H9 (cell line): ENCODE measurements around the gene FAM76B. TPM values are rescaled to one million over a fixed set of nuclear protein-coding genes. Genes with fewer than 3 reads are reported as not detected.

Experiments used
- DNase-seq: peaks from one replicate; pipeline ENCODE4 v3.0.0-alpha.2; 2017
- H2AFZ ChIP-seq: one replicate; pipeline ENCODE4 v1.6.1; 2013; ENCODE audit warnings: mild to moderate bottlenecking, low read length, control low read depth, moderate library complexity
- H2AK5ac ChIP-seq: 2 replicates; pipeline ENCODE4 v1.6.1; 2013; ENCODE audit warnings: low read length, control low read depth, mixed read lengths; ENCODE audit not compliant: insufficient read length
- H2BK120ac ChIP-seq: one replicate; pipeline ENCODE4 v1.6.1; 2013; ENCODE audit warnings: low read depth, mild to moderate bottlenecking, low read length, control low read depth, inconsistent platforms; ENCODE audit not compliant: poor library complexity, severe bottlenecking
- H2BK12ac ChIP-seq: 2 replicates; pipeline ENCODE4 v1.6.1; 2013; ENCODE audit warnings: low read length, control low read depth, mixed read lengths, low read depth; ENCODE audit not compliant: insufficient read length
- H2BK15ac ChIP-seq: 2 replicates; pipeline ENCODE4 v1.6.1; 2013; ENCODE audit warnings: low read depth, low read length, control low read depth
- H2BK20ac ChIP-seq: one replicate; pipeline ENCODE4 v1.6.1; 2013; ENCODE audit warnings: low read depth, mild to moderate bottlenecking, low read length, control low read depth, inconsistent platforms; ENCODE audit not compliant: poor library complexity, severe bottlenecking
- H2BK5ac ChIP-seq: 2 replicates; pipeline ENCODE4 v1.6.1; 2013; ENCODE audit warnings: low read length, control low read depth, mixed read lengths; ENCODE audit not compliant: insufficient read length
- H3K14ac ChIP-seq: 2 replicates; pipeline ENCODE4 v1.6.1; 2013; ENCODE audit warnings: low read length, control low read depth; ENCODE audit not compliant: insufficient read depth
- H3K18ac ChIP-seq: 2 replicates; pipeline ENCODE4 v1.6.1; 2013; ENCODE audit warnings: low read depth, mild to moderate bottlenecking, mixed read lengths, low read length, control low read depth; ENCODE audit not compliant: insufficient read length
- H3K23ac ChIP-seq: 2 replicates; pipeline ENCODE4 v1.6.1; 2013; ENCODE audit warnings: low read length, control low read depth, mixed read lengths, low read depth; ENCODE audit not compliant: insufficient read length
- H3K23me2 ChIP-seq: 2 replicates; pipeline ENCODE4 v1.6.1; 2013; ENCODE audit warnings: low read depth, mild to moderate bottlenecking, mixed read lengths, low read length, control low read depth; ENCODE audit not compliant: insufficient read length, poor library complexity, severe bottlenecking
- H3K27ac ChIP-seq: 2 replicates; pipeline ENCODE4 v1.5.1; 2013; ENCODE audit warnings: low read length, control low read depth, mixed read lengths, low read depth; ENCODE audit not compliant: insufficient read length
- H3K27me3 ChIP-seq: 2 replicates; pipeline ENCODE4 v1.6.1; 2013; ENCODE audit warnings: low read length, control low read depth, inconsistent platforms; ENCODE audit not compliant: insufficient read depth
- H3K4ac ChIP-seq: 2 replicates; pipeline ENCODE4 v1.6.1; 2013; ENCODE audit warnings: low read depth, mild to moderate bottlenecking, control low read depth, inconsistent platforms, low read length, moderate library complexity
- H3K4me1 ChIP-seq: 2 replicates; pipeline ENCODE4 v1.6.1; 2013; ENCODE audit warnings: low read length, control low read depth, inconsistent platforms; ENCODE audit not compliant: insufficient read depth
- H3K4me2 ChIP-seq: 2 replicates; pipeline ENCODE4 v1.6.1; 2013; ENCODE audit warnings: low read length, control low read depth, mixed read lengths; ENCODE audit not compliant: insufficient read length, insufficient read depth
- H3K56ac ChIP-seq: 2 replicates; pipeline ENCODE4 v1.6.1; 2013; ENCODE audit warnings: low read depth, mild to moderate bottlenecking, mixed read lengths, low read length, control low read depth; ENCODE audit not compliant: insufficient read length
- H3K79me1 ChIP-seq: 2 replicates; pipeline ENCODE4 v1.6.1; 2013; ENCODE audit warnings: low read depth, mild to moderate bottlenecking, moderate library complexity, low read length, control low read depth, inconsistent platforms; ENCODE audit not compliant: insufficient read depth, poor library complexity, severe bottlenecking
- H3K79me2 ChIP-seq: 2 replicates; pipeline ENCODE4 v1.6.1; 2013; ENCODE audit warnings: low read length, control low read depth, inconsistent platforms; ENCODE audit not compliant: insufficient read depth
- H3K9ac ChIP-seq: 2 replicates; pipeline ENCODE4 v1.6.1; 2013; ENCODE audit warnings: low read length, control low read depth, mixed read lengths; ENCODE audit not compliant: insufficient read length; ENCODE audit errors: extremely low read depth
- H3K9me3 ChIP-seq: one replicate; pipeline ENCODE4 v1.6.1; 2013; ENCODE audit warnings: low read depth, low read length, inconsistent platforms; ENCODE audit not compliant: control insufficient read depth
- H3T11ph ChIP-seq: one replicate; pipeline ENCODE4 v1.6.1; 2013; ENCODE audit warnings: mild to moderate bottlenecking, low read length, control low read depth, inconsistent platforms
- H4K20me1 ChIP-seq: one replicate; pipeline ENCODE4 v1.6.1; 2013; ENCODE audit not compliant: control insufficient read depth, insufficient read length, insufficient read depth
- H4K5ac ChIP-seq: 2 replicates; pipeline ENCODE4 v1.6.1; 2013; ENCODE audit warnings: low read depth, mild to moderate bottlenecking, mixed read lengths, low read length, control low read depth; ENCODE audit not compliant: insufficient read length
- H4K8ac ChIP-seq: replicated peaks from 2 replicates; pipeline ENCODE4 v1.6.1; 2013; ENCODE audit warnings: low read length, control low read depth, mixed read lengths, low read depth; ENCODE audit not compliant: insufficient read length
- H4K91ac ChIP-seq: 2 replicates; pipeline ENCODE4 v1.6.1; 2013; ENCODE audit warnings: low read depth, mild to moderate bottlenecking, moderate library complexity, mixed read lengths, low read length, control low read depth; ENCODE audit not compliant: insufficient read length
- H3K27ac Mint-ChIP-seq, 3 experiments: 2 replicates in 2 of 3; 3 replicates in 1 of 3; pipeline ENCODE4 v1.8.0; 2020 to 2021; ENCODE audit warnings: mixed read lengths in 3 of 3, mild to moderate bottlenecking in 1 of 3, moderate library complexity in 1 of 3
- H3K27me3 Mint-ChIP-seq: 2 replicates; pipeline ENCODE4 v1.8.0; 2021; ENCODE audit warnings: low read depth, mild to moderate bottlenecking, moderate library complexity, mixed read lengths
- H3K36me3 Mint-ChIP-seq, 3 experiments: 2 replicates in 2 of 3; 3 replicates in 1 of 3; pipeline ENCODE4 v1.8.0; 2020 to 2021; ENCODE audit warnings: low read depth in 3 of 3, mixed read lengths in 3 of 3; ENCODE audit not compliant: insufficient read depth in 1 of 3
- H3K4me1 Mint-ChIP-seq, 2 experiments: 2 replicates each; pipeline ENCODE4 v1.8.0; 2020; ENCODE audit warnings: mixed read lengths in 2 of 2
- H3K4me3 Mint-ChIP-seq, 2 experiments: 2 replicates in 1 of 2; 3 replicates in 1 of 2; pipeline ENCODE4 v1.8.0; 2020 to 2021; ENCODE audit warnings: mild to moderate bottlenecking in 2 of 2, mixed read lengths in 2 of 2, moderate library complexity in 1 of 2
- H3K9me3 Mint-ChIP-seq, 2 experiments: 2 replicates in 1 of 2; 3 replicates in 1 of 2; pipeline ENCODE4 v1.8.0; 2020; ENCODE audit warnings: mild to moderate bottlenecking in 2 of 2, mixed read lengths in 2 of 2, moderate library complexity in 1 of 2
- whole genome bisulfite sequencing: extraction: QIAGEN DNeasy Blood & Tissue Kit; methylation state at CpG from one replicate; pipeline ENCODE4 v1.1.7; 2013; ENCODE audit warnings: missing lambda C conversion rate, low lambda C conversion rate, mixed read lengths; ENCODE audit not compliant: insufficient read length; ENCODE audit errors: extremely low coverage; 5-methylcytosine and 5-hydroxymethylcytosine counted together
- long read RNA-seq: library from polyadenylated mRNA; unstranded; transcript quantifications from one replicate; pipeline ENCODE4 v2.0.0, GENCODE V29; 2020
- total RNA-seq: library from RNA; stranded (reverse); gene quantifications from 2 replicates; pipeline ENCODE4 v1.2.1, GENCODE V29; 2021
- TF ChIP-seq, protein P1 (sequence below): fragments of 200-600 bp; sonication (generic); conservative IDR thresholded peaks from 3 replicates; pipeline ENCODE4 v1.8.0; 2021; ENCODE audit warnings: antibody characterized with exemption, mild to moderate bottlenecking

The FAM76B gene
- total RNA-seq: 31.5 and 34.1 TPM in 2 replicates
- long read RNA-seq, transcript FAM76B-204 (10 exons, 2,546 nt): minor isoform, 5 of 85 reads
- long read RNA-seq, transcript FAM76B-201 (10 exons, 3,952 nt): major isoform, 43 of 85 reads
- long read RNA-seq, partial matches to known transcripts: 8 of 85 reads
- long read RNA-seq, other reads (novel, unspliced or antisense): 26 of 85 reads

DNA sequence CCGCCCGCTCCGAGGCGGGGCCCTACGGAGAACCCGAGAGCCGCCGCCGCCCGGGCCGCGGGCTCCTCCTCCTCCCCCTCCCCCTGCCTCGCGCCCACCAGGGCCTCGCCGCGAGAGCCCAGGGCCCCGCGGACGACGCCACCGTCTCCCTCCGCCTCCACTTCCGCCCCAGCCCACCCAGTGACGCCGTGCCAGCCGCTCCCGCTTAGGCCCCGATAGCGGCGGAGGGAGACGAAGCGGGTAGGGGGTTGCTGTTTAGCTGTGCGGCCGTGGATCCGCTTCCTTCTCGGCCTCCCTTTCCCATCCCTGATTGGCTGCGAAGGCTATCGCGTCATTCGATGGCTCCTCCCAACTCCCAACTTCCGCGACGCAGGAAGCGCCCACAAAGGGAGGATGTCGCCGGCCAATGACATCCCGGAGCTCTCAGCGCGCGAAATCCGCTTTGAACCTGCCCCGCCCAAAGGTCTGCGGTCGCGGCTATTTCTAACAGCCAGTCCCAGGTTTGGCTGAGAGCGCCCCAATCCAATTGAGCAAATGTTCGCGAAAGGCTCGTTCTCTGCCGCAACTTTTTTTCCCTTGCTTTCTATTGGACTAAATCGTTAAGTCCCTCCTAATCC lies at the start of gene FAM76B:
Gene FAM76B (minus strand): TSS at position 277 of the 617 bp plus-strand sequence. CDS start 304 bp downstream, outside the sequence.
- no peaks in the 10 kb centered on the region for H3K27me3 Mint-ChIP-seq
- Histone ChIP-seq H3K79me1 (no peaks in the 10 kb centered on the region), H3K56ac (peak within 1 kb of the TSS; percentile 64), H3T11ph (peak within 1 kb of the TSS; percentile 96), H4K8ac (peak within 1 kb of the TSS; percentile 62), H2BK120ac (peak within 1 kb of the TSS; percentile 98), H2BK15ac (no peak within 1 kb of the TSS), H3K27me3 (no peaks in the 10 kb centered on the region), H3K4ac (peak within 1 kb of the TSS; percentile 75; the same call in 1 of the 2 replicates), H3K4me1 (no peaks in the 10 kb centered on the region), H2AFZ (no peak within 1 kb of the TSS), H2BK5ac (peak within 1 kb of the TSS; percentile 85), H3K14ac (peak within 1 kb of the TSS; percentile 98), H2BK20ac (no peak within 1 kb of the TSS), H3K23ac (no peak within 1 kb of the TSS), H4K20me1 (no peaks in the 10 kb centered on the region), H4K91ac (peak within 1 kb of the TSS; percentile 73), H4K5ac (peak within 1 kb of the TSS; percentile 85), H3K9me3 (no peaks in the 10 kb centered on the region), H3K27ac (peak within 1 kb of the TSS; percentile 95), H3K18ac (peak within 1 kb of the TSS; percentile 98), H3K23me2 (peaks cover 8% of the 10 kb centered on the region), H2AK5ac (no peak within 1 kb of the TSS), H3K4me2 (peak within 1 kb of the TSS; percentile 93), H3K9ac (peak within 1 kb of the TSS; percentile 98), H2BK12ac (no peak within 1 kb of the TSS), H3K79me2 (peaks cover 20% of the 10 kb centered on the region; the same call in 1 of the 2 replicates)
- peaks cover 14 to 43% (median 28%) of the 10 kb centered on the region in 3 experiments; a peak in 6 of 7 replicates for H3K36me3 Mint-ChIP-seq
- peak within 1 kb of the TSS; percentile 95 to 98 for H3K4me3 Mint-ChIP-seq
- no CpG with 5 or more reads among the region's 62 CpGs for WGBS
- H3K4me1 Mint-ChIP-seq: peaks cover 32 to 37% of the 10 kb centered on the region in 2 experiments
- TF ChIP-seq, protein P1, sequence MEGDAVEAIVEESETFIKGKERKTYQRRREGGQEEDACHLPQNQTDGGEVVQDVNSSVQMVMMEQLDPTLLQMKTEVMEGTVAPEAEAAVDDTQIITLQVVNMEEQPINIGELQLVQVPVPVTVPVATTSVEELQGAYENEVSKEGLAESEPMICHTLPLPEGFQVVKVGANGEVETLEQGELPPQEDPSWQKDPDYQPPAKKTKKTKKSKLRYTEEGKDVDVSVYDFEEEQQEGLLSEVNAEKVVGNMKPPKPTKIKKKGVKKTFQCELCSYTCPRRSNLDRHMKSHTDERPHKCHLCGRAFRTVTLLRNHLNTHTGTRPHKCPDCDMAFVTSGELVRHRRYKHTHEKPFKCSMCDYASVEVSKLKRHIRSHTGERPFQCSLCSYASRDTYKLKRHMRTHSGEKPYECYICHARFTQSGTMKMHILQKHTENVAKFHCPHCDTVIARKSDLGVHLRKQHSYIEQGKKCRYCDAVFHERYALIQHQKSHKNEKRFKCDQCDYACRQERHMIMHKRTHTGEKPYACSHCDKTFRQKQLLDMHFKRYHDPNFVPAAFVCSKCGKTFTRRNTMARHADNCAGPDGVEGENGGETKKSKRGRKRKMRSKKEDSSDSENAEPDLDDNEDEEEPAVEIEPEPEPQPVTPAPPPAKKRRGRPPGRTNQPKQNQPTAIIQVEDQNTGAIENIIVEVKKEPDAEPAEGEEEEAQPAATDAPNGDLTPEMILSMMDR: no peak
- DNase-seq: peak; percentile 98
- peak within 1 kb of the TSS; percentile 100 for H3K27ac Mint-ChIP-seq
- H3K9me3 Mint-ChIP-seq: no peaks in the 10 kb centered on the region
